GM18511 (cell line): ENCODE measurements around the gene C1orf159.

ENCODE experiments used
- ATAC-seq: cut with Tn5 transposase; IDR thresholded peaks from one replicate; pipeline ENCODE4 v1.9.1; 2021; ENCODE audit warnings: mild to moderate bottlenecking, moderate library complexity; ENCODE audit not compliant: unreplicated experiment

C1orf159 gene

GRCh38 chr1:1092894-1093609 is 22.8 kb downstream of the C1orf159 start:
- ATAC-seq = no peak

DNA sequence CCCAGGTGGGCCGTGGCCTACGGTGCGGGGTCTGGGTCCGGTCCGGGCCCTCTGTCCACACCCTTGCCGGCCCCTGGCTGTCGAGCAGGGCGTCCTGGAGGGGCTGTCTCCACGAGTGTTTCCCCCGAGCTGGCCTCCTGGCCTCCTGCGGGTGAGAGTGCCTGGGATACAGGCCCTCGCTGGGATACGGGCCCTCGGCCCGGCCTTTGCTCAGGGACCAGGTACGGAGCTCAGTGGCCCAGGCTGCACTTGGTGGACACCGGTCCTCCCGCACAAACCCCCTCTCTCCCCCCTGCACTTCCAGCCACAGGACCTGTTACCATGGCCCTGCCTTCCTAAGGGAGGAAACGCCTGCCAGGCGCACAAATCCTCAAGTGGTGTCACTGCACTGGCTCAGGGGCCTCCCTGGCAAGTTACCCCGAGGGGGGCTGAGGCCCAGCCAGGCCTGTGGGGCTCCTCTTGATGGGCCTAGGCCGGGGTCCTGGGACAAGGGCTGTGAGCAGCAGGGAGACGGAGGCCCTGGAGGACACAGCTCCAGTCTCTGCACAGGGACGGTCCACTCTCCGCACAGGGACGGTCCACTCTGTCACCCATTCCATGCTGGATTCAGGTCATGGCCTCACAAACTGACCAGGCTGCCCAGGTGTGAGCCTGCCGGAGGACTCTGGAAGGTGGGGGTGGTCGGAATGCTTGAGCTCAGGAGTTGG is 23.6 kb downstream of the C1orf159 start:
- no peak for ATAC-seq

GRCh38 chr1:1091344-1092148 is 24.3 kb downstream of the C1orf159 start:
- ATAC-seq = no peak

DNA sequence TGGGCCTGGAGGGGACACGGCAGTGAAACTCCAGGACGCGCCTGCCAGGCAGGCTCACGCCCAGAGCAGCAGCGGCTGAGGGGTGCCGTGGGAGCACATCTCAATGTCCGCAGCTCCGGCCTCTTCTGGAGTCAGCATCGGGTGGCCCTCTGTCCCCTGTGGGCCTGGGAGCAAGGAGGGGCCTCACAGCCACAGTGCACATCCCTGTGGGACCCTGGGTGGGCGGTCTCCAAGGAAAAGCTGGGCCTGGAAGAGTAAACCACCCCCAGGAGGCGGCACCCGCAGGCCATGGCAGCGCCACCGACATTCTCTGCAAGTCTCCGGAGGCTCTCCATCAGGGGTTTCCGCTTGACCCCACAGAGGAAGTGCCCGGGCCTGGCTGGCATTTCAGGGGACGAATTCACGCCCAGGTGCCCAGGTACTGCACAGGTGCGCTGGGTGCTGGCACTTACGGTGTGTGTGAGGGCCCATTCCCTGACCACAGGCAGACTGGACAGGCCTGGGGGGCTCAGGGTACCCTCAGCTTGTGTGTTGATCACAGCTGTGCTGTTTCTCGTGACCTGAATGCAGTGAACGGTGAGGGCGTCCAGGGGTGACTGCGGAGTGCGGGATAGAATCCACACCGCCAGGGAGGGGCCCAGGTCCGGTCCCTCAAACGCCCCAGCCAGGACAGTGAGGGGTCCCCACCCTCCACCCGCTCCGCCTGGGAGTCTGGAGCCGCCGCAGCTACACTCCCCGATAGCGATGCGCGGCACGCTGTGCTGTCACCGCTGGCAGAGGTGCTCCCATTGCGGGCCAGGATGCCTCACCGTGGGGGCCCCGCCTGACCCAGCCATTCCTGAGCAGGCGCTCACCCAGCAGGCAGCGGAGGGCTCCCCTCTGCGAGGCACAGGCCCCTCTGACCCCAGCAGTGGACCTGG is 25.2 kb downstream of the C1orf159 start:
- no peak for ATAC-seq

DNA sequence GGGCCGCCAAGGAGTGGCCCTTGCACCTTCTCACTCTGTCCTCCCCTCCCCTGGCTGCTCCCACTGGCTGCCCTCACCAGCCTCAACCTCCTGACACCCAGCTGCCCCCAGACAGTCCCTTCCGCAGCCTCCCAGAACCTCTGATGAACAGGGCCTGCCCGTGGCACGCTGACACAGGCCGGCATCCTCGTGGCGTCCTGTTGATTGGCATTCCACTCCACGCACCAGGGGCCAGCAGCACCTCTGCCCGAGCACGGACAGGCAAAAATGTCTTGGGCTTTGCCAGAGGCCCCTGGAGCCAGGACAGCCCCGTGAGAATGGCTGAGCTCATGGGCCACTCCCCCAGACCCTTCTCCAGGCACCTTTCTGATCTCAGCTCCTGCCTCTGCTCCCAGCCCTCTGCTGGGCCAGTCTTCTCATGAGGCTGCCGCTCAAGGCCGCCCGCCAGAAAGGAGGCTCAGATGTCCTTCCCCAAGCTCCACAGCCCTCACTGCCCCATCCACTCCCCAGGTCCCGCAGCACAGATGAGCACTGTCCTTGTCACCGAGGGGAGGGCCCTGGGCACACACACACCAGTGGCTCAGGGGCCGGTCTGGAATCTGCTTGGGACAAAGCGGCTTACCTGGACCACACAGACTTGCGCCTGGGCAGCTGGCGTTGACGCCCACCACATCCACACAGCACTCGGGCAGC is 26.0 kb downstream of the C1orf159 start:
- ATAC-seq = no peak

GRCh38 chr1:1088801-1089680 is 26.8 kb downstream of the C1orf159 start:
- ATAC-seq = no peak

DNA sequence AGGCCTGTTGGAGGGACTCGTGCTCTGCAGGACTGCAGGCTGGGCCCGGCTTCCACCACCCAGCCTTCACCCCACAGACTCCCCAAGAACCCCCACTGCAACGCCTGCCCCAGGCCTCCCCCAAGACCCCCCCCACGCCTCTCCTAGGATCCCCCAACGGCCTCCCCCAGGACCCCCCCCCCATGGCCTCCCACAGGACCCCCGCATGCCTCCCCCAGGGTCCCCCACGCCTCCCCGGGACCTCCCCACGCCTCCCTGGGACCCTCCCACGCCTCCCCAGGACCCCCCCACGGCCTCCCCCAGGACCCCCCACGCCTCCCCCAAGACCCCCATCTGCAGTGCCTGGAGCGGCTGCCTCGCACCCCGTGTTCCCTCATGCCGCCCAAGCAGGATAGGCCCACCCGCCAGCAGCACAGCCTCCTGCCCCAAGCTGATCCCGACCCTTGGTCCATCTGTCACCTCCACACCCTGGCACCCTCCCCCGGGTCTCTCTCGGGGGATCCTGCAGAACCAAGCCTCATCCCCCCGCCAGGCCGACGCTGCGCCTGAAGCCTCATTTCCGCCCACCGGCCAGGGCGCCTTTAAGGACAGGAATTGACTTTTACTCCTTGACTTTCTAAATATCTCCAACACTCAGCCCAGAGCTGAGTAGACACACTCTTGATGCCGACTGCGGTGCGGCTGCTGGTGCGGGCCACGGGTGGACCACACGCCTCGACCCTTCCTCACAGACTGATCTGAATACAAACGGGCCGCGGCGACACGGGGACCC is 27.7 kb downstream of the C1orf159 start:
- ATAC-seq = no peak

GRCh38 chr1:1087351-1088028 is 28.4 kb downstream of the C1orf159 start:
- ATAC-seq = no peak

DNA sequence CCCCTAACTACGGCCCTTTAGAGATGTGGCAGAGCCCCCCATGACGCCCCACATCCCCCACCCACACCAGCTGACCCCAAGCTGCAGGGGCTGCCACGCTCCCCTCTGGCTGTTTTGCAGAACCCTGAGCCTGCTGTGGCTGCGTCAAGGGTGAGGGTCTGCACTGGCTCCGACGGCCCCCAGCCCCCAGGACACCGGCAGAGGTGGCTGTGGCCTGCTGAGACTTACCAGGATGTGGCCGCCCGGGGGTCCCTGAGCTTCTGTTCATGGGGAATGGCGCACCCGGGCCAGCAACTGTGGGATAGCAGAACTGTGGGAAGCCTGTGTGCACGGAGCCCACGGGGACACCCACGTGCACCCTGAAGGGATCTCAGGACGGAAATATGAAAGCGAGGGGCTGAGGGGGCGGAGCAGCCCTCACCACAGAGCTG is 29.0 kb downstream of the C1orf159 start:
- ATAC-seq = no peak

DNA sequence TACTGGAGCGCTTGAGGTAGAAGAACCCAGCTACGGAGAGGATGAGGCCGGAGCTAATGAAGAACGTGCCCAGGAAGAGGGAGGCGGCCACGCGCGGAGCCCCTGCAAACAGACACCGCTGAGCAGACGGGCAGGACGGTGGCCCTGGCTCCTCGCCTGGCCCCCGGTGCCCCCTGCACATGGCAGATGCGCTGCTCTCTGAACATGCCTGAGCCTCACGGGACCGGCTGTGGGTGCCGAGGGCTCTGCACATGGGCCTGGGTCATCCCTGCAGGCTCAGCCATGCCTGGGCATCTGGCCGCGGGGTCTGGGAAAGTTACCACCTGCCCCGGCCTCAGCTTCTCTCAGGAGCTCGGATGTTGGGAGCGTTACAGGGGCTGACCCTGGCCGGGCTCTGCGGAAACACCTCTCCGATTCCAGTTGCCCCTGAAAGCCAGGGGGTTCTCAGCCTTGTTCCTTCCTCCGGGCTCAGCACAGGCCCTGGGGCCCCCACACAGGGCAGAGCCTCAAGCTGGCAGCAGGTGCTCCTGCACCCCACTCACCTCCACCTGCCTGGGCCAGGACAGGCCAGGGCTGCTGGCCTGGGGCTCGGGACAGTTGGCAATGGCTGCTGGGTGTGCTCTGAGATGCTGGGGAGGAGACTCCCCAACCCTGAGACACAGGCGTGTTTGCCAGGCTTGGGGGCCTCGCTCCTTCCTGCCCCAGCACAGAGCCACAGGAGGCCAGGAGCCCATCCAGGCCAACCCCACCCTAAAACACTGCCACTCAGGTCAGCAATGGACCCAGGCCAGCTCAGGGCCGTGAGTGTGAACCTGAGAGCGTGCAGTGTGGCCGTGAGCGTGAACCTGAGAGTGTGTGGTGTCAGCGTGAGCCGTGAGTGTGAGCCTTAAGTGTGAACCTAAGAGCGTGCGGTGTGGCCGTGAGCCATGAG is 29.7 kb downstream of the C1orf159 start:
- ATAC-seq = no peak

DNA sequence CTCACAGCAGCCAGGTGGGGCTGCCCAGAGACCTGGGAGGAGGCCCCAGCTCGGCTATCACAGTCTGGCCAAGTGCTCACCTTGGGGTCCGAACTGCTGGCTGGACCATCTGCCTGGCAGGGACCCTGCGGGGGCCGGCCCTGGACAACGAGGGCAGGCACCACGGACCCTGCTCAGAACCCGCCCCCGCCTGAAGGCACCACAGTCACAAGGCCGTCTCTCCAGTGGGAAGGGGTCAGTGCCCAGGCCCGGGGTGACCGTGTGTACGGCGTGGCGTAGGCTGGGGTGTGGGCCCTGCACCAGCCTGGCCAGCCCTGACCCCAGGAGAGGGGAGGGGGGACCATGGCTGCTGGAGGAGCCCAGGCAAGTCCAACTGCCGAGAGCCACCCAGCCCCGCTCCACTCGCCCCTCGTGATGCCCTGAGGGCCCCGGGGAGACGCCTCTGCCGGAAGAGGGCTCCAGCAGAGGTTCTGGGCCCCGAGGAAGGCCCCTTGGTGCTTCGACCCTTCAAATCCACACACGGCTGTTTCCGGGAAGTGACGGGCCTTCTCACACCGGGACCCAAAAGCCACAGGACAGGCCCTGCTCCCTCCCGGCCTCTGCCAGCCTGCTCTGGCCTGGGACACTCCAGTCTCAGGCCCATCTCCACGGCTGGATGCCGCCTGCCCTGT is 30.6 kb downstream of the C1orf159 start:
- no peak for ATAC-seq

DNA sequence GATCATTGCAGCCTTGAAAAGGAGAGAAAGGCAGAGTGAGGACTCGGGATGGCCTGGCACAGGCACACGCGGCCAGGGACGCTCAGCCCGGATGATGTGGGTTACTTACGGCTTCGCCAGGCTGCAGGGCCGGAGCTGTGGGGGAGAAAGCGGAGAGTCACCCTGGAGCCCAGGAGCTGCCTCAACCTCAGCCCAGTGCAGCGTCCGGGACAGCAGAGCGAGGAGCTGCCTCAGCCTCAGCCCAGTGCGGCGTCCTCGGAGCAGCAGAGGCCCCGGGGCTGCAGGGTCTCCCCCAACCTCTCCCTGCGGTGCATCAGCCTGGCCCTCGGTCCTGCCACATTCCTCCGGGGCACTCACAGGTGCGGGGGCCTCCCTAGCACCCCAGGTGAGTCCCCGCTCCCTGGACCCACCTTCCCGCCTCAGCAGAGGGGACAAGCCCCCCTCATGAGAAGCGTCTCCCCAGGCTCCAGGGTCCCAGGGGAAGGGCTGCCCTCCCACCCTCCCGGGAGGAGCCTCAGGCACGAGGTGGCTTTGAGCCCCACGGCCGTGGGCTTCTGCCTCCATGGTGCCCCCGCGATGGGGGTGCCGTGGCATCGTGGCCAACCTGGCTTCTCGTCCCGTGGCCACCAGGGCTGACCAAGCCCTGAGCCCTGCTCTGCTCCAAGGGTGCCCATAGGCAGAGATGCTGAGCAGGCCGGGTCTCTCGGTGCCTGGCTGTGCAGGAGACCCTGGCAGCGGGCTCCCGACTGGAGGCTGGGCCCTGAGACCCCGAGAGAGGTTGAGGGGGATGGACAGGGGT is 31.3 kb downstream of the C1orf159 start:
- ATAC-seq = no peak

- no peak for ATAC-seq
These were observed 32.2 kb downstream of the C1orf159 start for GRCh38 chr1:1083416-1084371.

- no peak for ATAC-seq
These were observed 33.0 kb downstream of the C1orf159 start for GRCh38 chr1:1082776-1083415.
